ENCODE measurements around the gene WDFY1.

DNA sequence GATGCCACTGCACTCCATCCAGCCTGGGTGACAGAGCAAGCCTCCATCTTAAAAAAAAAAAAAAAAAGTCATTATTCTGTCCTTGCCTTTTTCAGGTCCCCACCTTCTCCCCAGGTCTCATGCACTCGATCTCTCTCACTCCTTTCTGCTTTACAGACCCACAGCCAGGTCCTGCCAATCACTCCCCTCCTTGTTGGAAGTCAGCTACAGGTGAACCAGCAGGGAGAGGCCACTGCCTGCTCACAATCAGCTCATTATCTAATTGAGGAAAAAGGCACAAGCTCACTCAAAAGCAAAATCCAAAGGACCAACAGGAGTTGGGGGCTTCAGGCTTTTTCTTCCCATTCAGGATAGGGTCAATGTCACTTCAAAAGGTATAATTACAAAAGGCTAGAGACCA, 2.0 kb downstream of the WDFY1 start:
- TF ChIP-seq, protein P1, sequence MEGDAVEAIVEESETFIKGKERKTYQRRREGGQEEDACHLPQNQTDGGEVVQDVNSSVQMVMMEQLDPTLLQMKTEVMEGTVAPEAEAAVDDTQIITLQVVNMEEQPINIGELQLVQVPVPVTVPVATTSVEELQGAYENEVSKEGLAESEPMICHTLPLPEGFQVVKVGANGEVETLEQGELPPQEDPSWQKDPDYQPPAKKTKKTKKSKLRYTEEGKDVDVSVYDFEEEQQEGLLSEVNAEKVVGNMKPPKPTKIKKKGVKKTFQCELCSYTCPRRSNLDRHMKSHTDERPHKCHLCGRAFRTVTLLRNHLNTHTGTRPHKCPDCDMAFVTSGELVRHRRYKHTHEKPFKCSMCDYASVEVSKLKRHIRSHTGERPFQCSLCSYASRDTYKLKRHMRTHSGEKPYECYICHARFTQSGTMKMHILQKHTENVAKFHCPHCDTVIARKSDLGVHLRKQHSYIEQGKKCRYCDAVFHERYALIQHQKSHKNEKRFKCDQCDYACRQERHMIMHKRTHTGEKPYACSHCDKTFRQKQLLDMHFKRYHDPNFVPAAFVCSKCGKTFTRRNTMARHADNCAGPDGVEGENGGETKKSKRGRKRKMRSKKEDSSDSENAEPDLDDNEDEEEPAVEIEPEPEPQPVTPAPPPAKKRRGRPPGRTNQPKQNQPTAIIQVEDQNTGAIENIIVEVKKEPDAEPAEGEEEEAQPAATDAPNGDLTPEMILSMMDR (IDR thresholded peaks at IDR 0.05 in 4 of 5, conservative IDR thresholded peaks at IDR 0.05 in 1 of 5): no peak
- TF ChIP-seq POLR2A (IDR thresholded peaks at IDR 0.05): no peak
